Hepatocyte (in vitro differentiated cells): ENCODE results near the gene ASS1.

ENCODE experiments used
- CTCF ChIP-seq: fragments of 200-600 bp; sonication (generic); IDR thresholded peaks from 2 replicates; pipeline ENCODE4 v1.5.1; 2016; ENCODE audit warnings: antibody characterized with exemption, mild to moderate bottlenecking; ENCODE audit not compliant: poor library complexity
- EZH2 ChIP-seq: fragments of 200-600 bp; sonication (generic); IDR thresholded peaks from 2 replicates; pipeline ENCODE4 v1.6.1; 2016; ENCODE audit warnings: antibody characterized with exemption, mild to moderate bottlenecking, borderline replicate concordance

- TF ChIP-seq CTCF (no peak), EZH2 (no peak)
These were observed 97.3 kb downstream of the ASS1 start for GRCh38 chr9:130542038-130542437.
